ENCODE measurements around the gene GARRE1.
"Not testable (repeated sequence)": the region's sequence is repeated elsewhere in the genome, so short reads cannot be mapped to it uniquely, and the experiment has no call there.

Gene GARRE1

DNA sequence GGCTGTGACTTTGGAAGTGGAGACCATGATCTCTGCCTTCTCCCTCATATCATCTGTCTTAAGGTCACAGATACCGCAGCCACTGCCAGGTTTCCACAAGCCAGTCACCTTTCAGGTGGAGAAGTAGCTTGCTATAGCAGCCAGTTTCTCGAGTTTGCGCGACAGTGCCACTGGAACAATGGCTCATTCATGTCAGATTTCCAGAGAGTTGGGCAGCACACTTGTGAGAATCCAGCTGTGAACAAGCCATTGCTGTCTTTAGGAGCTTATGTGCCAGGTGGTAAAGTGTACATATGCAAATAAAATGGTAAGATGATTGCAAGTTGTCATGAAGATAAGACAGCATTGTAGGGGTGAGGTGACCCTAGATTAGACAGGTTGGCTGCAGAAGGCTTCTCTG is 22.3 kb downstream of the GARRE1 start:
- H3K27me3 ChIP-seq (ENCODE audit: control insufficient read depth, low read length): no peaks in the 10 kb centered on the region
- H3K4me3 ChIP-seq (ENCODE audit: low read length): peak overlapping the region; percentile 37
- peaks cover 5% of the 10 kb centered on the region for H3K36me3 ChIP-seq (ENCODE audit: control insufficient read depth, low read length)
- H3K9me2 ChIP-seq (replicated peaks; ENCODE audit: control insufficient read depth, low read length): no peaks in the 10 kb centered on the region
- peaks cover 60% of the 10 kb centered on the region for H3K4me1 ChIP-seq (ENCODE audit: control insufficient read depth, low read length)
- peaks cover 84% of the 10 kb centered on the region for H3K79me2 ChIP-seq (ENCODE audit: control insufficient read depth, low read length)
- peak overlapping the region; percentile 58 for H3K4me2 ChIP-seq (ENCODE audit: low read length)
- H3K9me3 ChIP-seq (ENCODE audit: control insufficient read depth, insufficient read depth, low read length): 0 out of 2 replicates have a peak, but pooled peaks cover 4% of the 10 kb centered on the region
- no peak for TF ChIP-seq EZH2phosphoT487 (IDR thresholded peaks at IDR 0.05; ENCODE audit: borderline replicate concordance, low read length)
- TF ChIP-seq, protein P1, sequence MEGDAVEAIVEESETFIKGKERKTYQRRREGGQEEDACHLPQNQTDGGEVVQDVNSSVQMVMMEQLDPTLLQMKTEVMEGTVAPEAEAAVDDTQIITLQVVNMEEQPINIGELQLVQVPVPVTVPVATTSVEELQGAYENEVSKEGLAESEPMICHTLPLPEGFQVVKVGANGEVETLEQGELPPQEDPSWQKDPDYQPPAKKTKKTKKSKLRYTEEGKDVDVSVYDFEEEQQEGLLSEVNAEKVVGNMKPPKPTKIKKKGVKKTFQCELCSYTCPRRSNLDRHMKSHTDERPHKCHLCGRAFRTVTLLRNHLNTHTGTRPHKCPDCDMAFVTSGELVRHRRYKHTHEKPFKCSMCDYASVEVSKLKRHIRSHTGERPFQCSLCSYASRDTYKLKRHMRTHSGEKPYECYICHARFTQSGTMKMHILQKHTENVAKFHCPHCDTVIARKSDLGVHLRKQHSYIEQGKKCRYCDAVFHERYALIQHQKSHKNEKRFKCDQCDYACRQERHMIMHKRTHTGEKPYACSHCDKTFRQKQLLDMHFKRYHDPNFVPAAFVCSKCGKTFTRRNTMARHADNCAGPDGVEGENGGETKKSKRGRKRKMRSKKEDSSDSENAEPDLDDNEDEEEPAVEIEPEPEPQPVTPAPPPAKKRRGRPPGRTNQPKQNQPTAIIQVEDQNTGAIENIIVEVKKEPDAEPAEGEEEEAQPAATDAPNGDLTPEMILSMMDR (IDR thresholded peaks at IDR 0.05; ENCODE audit: low read depth, low read length, poor library complexity, severe bottlenecking): no peak
- peak overlapping the region; percentile 36 for H3K27ac ChIP-seq (ENCODE audit: low read depth, low read length)
- peaks cover 4% of the 10 kb centered on the region; the same call in 1 of the 2 replicates for H3F3A ChIP-seq (ENCODE audit: control insufficient read depth, insufficient read depth)
- H4K20me1 ChIP-seq (ENCODE audit: control insufficient read depth, insufficient read depth, low read depth, low read length): no peaks in the 10 kb centered on the region

DNA sequence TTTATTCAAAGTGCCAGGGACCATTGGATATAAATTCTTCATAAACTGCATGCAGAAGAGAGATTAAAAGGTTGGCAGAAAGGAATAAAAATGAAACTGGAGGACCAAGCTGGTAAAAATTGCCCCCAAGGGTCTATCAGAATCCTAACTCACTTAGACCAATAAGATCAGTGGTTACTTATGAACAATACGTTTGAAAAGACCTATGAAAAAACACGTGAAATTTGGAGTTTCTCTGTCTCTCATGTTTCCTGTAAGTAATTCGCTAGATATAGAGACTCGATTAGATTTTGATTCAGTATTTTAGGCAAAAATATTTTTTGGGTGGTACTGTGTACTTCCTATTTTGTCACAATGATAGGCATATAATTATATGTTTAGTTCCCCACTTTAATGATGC is 22.9 kb downstream of the GARRE1 start:
- TF ChIP-seq, protein P1 (IDR thresholded peaks at IDR 0.05; ENCODE audit: low read depth, low read length, poor library complexity, severe bottlenecking): no peak
- no peak for TF ChIP-seq EZH2phosphoT487 (IDR thresholded peaks at IDR 0.05; ENCODE audit: borderline replicate concordance, low read length)
- Histone ChIP-seq H3K9me3 (ENCODE audit: control insufficient read depth, insufficient read depth, low read length) (0 out of 2 replicates have a peak, but pooled peaks cover 4% of the 10 kb centered on the region), H3F3A (ENCODE audit: control insufficient read depth, insufficient read depth) (peaks cover 4% of the 10 kb centered on the region; the same call in 1 of the 2 replicates), H3K36me3 (ENCODE audit: control insufficient read depth, low read length) (peaks cover 5% of the 10 kb centered on the region), H3K27ac (ENCODE audit: low read depth, low read length) (peak overlapping the region; percentile 36), H3K4me2 (ENCODE audit: low read length) (peak overlapping the region; percentile 58), H3K4me1 (ENCODE audit: control insufficient read depth, low read length) (peaks cover 53% of the 10 kb centered on the region), H3K27me3 (ENCODE audit: control insufficient read depth, low read length) (no peaks in the 10 kb centered on the region), H4K20me1 (ENCODE audit: control insufficient read depth, insufficient read depth, low read depth, low read length) (no peaks in the 10 kb centered on the region), H3K4me3 (ENCODE audit: low read length) (peak overlapping the region; percentile 37), H3K9me2 (replicated peaks; ENCODE audit: control insufficient read depth, low read length) (no peaks in the 10 kb centered on the region), H3K79me2 (ENCODE audit: control insufficient read depth, low read length) (peaks cover 77% of the 10 kb centered on the region)

DNA sequence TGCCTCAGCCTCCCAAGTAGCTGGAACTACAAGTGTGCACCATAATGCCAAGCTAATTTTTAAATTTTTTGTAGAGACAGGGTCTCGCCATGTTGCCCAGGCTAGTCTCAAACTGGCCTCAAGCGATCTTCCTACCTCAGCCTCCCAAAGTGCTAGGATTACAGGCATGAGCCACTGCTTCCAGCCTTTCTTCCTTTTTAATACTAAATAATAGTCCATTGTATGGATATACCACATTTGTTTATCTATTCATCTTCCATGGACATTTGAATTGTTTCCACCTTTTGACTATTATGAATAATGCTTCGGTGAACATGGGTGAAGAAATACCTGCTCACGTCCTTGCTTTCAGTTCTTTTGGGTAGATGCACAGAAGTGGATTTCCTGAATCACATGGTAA is 24.4 kb downstream of the GARRE1 start:
- Histone ChIP-seq H3F3A (ENCODE audit: control insufficient read depth, insufficient read depth) (peaks cover 4% of the 10 kb centered on the region; the same call in 1 of the 2 replicates), H4K20me1 (ENCODE audit: control insufficient read depth, insufficient read depth, low read depth, low read length) (no peaks in the 10 kb centered on the region), H3K27me3 (ENCODE audit: control insufficient read depth, low read length) (no peaks in the 10 kb centered on the region), H3K36me3 (ENCODE audit: control insufficient read depth, low read length) (peaks cover 5% of the 10 kb centered on the region), H3K27ac (ENCODE audit: low read depth, low read length) (no peak overlapping the region), H3K4me3 (ENCODE audit: low read length) (no peak overlapping the region), H3K9me2 (replicated peaks; ENCODE audit: control insufficient read depth, low read length) (no peaks in the 10 kb centered on the region), H3K4me1 (ENCODE audit: control insufficient read depth, low read length) (peaks cover 38% of the 10 kb centered on the region), H3K9me3 (ENCODE audit: control insufficient read depth, insufficient read depth, low read length) (0 out of 2 replicates have a peak, but pooled peaks cover 4% of the 10 kb centered on the region), H3K4me2 (ENCODE audit: low read length) (no peak overlapping the region), H3K79me2 (ENCODE audit: control insufficient read depth, low read length) (peaks cover 72% of the 10 kb centered on the region)
- TF ChIP-seq, protein P1 (IDR thresholded peaks at IDR 0.05; ENCODE audit: low read depth, low read length, poor library complexity, severe bottlenecking): no peak
- no peak for TF ChIP-seq EZH2phosphoT487 (IDR thresholded peaks at IDR 0.05; ENCODE audit: borderline replicate concordance, low read length)

DNA sequence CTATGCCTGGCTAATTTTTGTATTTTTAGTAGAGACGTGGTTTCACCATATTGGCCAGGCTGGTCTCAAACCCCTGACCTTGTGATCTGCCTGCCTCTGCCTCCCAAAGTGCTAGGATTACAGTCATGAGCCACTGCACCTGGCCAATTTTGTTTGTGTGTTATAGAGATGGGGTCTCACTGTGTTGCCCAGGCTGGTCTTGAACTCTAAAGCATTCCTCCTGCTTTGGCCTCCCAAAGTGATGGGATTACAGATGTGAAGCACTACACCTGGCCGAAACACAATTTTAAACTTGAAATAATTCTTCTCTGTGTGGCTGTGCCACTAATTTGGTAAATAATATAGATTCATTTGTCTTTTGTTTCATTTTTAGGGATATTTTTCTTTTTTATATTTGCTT is 27.1 kb downstream of the GARRE1 start:
- H3K9me3 ChIP-seq (ENCODE audit: control insufficient read depth, insufficient read depth, low read length); H3F3A ChIP-seq (ENCODE audit: control insufficient read depth, insufficient read depth); H3K9me2 ChIP-seq (replicated peaks; ENCODE audit: control insufficient read depth, low read length); H3K27ac ChIP-seq (ENCODE audit: low read depth, low read length); H3K27me3 ChIP-seq (ENCODE audit: control insufficient read depth, low read length); H3K4me2 ChIP-seq (ENCODE audit: low read length); H3K36me3 ChIP-seq (ENCODE audit: control insufficient read depth, low read length); H4K20me1 ChIP-seq (ENCODE audit: control insufficient read depth, insufficient read depth, low read depth, low read length); H3K4me3 ChIP-seq (ENCODE audit: low read length): not testable (repeated sequence)
- Histone ChIP-seq H3K79me2 (ENCODE audit: control insufficient read depth, low read length) (peaks cover 49% of the 10 kb centered on the region), H3K4me1 (ENCODE audit: control insufficient read depth, low read length) (peaks cover 18% of the 10 kb centered on the region)

All from DOHH2 (cell line).